ENCODE results near the gene PRKN. TPM values are rescaled to one million over a fixed set of nuclear protein-coding genes. Genes with fewer than 3 reads are reported as not detected.

PRKN gene
- total RNA-seq, 1 experiment from 2014 or later: 2.0 TPM

- H4K8ac ChIP-seq (replicated peaks; ENCODE audit: insufficient read length, low read depth, low read length): no peak overlapping the region
- H2BK5ac ChIP-seq (ENCODE audit: insufficient read length, low read length): no peak overlapping the region
- H4K5ac ChIP-seq (ENCODE audit: insufficient read length, low read depth, low read length): no peak overlapping the region
- no peak overlapping the region for H3T11ph ChIP-seq (ENCODE audit: low read length)
- no peak overlapping the region for H3K14ac ChIP-seq (ENCODE audit: insufficient read depth, low read length)
- H2BK12ac ChIP-seq (ENCODE audit: insufficient read length, low read depth, low read length): no peak overlapping the region
- no peak overlapping the region for H3K56ac ChIP-seq (ENCODE audit: insufficient read length, low read depth, low read length)
- no peak for DNase-seq
- peaks cover 4 to 12% of the 10 kb centered on the region in 2 experiments; a peak in 4 of 5 replicates for H3K9me3 Mint-ChIP-seq
- no peak overlapping the region for H3K23ac ChIP-seq (ENCODE audit: insufficient read length, low read depth, low read length)
- no peak overlapping the region for H2AK5ac ChIP-seq (ENCODE audit: insufficient read length, low read length)
- H3K4me3 Mint-ChIP-seq: no peak overlapping the region
- no peak for TF ChIP-seq CTCF (conservative IDR thresholded peaks at IDR 0.05)
- no peak overlapping the region for H3K18ac ChIP-seq (ENCODE audit: insufficient read length, low read depth, low read length)
- no peak overlapping the region for H3K27ac ChIP-seq (ENCODE audit: insufficient read length, low read depth, low read length)
- H3K23me2 ChIP-seq (ENCODE audit: insufficient read length, low read depth, low read length, poor library complexity, severe bottlenecking): no peaks in the 10 kb centered on the region
- whole genome bisulfite sequencing (ENCODE audit: extremely low coverage, insufficient read length, low lambda C conversion rate): no CpG with 5 or more reads among the region's 4 CpGs
- H3K4me1 ChIP-seq (ENCODE audit: insufficient read depth, low read length): no peaks in the 10 kb centered on the region
- H3K36me3 Mint-ChIP-seq (ENCODE audit: insufficient read depth in 1 of 3, low read depth in 3 of 3): peaks cover 2 to 5% (median 3%) of the 10 kb centered on the region in 3 experiments; a peak in 4 of 7 replicates
- no peaks in the 10 kb centered on the region for H3K9me3 ChIP-seq (ENCODE audit: control insufficient read depth, low read depth, low read length)
- peak overlapping the region in 1 of 3 experiments; percentile 7; a peak in 1 of 7 replicates for H3K27ac Mint-ChIP-seq
- no peak overlapping the region for H2BK120ac ChIP-seq (ENCODE audit: low read depth, low read length, poor library complexity, severe bottlenecking)
- no peaks in the 10 kb centered on the region for H3K27me3 ChIP-seq (ENCODE audit: insufficient read depth, low read length)
- no peak overlapping the region for H3K4me2 ChIP-seq (ENCODE audit: insufficient read depth, insufficient read length, low read length)
- no peaks in the 10 kb centered on the region for H3K79me1 ChIP-seq (ENCODE audit: insufficient read depth, low read depth, low read length, poor library complexity, severe bottlenecking)
- H4K20me1 ChIP-seq (ENCODE audit: control insufficient read depth, insufficient read depth, insufficient read length): no peaks in the 10 kb centered on the region
- H3K79me2 ChIP-seq (ENCODE audit: insufficient read depth, low read length): no peaks in the 10 kb centered on the region
- no peak overlapping the region for H4K91ac ChIP-seq (ENCODE audit: insufficient read length, low read depth, low read length)
- no peaks in the 10 kb centered on the region for H3K4me1 Mint-ChIP-seq
- no peak overlapping the region for H3K9ac ChIP-seq (ENCODE audit: extremely low read depth, insufficient read length, low read length)
- no peak overlapping the region for H3K4ac ChIP-seq (ENCODE audit: low read depth, low read length)
- H2AFZ ChIP-seq (ENCODE audit: low read length): no peak overlapping the region
- no peak overlapping the region for H2BK20ac ChIP-seq (ENCODE audit: low read depth, low read length, poor library complexity, severe bottlenecking)
- no peak overlapping the region for H2BK15ac ChIP-seq (ENCODE audit: low read depth, low read length)
- no peaks in the 10 kb centered on the region for H3K27me3 Mint-ChIP-seq (ENCODE audit: low read depth)
These were observed 306.6 kb downstream of the PRKN start for GRCh38 chr6:162421004-162421403.
